Activated gamma-delta T cell (primary cell): Measurements from ENCODE around the gene AADAT.
A peak's percentile ranks its signal among the peaks of the same experiment; 100 is the strongest.

Source experiments
- DNase-seq: peaks from one replicate; lab custom pipeline; 2025; lab: John Stamatoyannopoulos, UW

AADAT gene

DNA sequence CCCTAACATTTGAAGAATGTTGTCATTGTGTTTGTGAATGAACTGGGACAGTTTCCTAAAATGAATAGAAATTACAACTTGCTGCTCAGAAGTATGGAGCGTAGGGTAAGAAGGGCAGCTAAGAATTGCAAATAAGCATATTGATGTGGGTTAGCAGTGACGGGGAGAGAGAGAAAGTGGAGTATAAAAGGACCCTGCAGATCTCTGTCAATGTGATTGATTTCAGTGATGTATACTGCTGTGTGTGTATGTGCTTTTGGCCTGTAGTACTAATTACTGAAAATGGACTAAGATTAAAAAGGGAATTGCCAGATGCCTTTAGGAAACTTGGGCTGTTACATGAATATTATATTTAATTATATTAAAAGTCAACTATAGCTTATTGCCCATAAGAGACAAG lies 55.8 kb downstream of the AADAT start:
- no peak for DNase-seq

DNA sequence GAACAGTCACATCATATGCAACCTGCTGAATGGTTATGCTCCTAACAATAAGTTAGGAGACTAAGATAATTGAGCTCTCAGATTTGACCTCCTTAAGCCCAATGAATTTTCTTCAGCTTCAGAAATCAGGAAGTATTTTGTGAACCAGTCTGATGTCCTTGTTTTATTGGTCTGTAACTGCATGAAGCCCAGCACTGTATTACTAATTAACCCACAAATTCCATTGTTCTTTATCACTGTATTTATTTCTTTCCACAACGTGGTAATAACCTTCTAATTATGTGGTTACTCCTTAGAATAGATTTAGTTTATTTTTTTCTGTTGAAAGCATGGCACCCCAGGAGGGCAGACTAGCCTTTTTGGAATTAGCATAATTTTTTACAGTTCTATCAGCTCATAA lies 59.6 kb downstream of the AADAT start:
- DNase-seq, result no peak

DNA sequence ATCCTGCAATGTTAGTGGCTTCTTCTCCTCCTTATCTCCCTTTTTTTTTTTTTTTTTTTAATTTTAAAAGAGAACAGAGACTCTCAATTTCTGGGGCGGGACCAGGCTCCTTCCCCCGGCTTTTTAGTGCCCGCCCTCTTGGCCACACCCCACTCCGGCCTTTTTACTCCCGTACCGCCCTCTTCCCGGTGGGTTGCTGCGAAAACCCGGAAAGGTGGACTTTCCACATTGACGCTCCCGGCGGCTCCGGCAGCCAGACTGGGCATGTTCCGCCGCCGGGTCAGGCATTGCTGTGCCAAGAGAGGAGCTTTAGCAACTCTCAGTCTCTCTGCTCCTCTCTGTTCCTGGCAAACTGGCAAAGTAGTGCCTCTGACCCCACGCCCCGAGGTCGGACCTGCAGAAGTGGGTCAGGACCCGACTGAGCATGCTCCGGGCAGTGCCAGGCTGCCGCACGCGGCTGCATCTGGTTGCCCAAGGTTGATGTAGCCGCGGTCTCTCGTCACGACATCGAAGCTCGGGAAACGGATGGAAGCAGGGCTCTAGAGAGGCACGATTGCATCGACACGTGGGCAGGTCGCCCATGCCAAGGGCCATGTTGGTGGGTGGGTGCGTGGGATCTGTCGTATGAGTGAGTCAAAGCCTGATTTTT lies 62.5 kb downstream of the AADAT start:
- peak; percentile 32 for DNase-seq

DNA sequence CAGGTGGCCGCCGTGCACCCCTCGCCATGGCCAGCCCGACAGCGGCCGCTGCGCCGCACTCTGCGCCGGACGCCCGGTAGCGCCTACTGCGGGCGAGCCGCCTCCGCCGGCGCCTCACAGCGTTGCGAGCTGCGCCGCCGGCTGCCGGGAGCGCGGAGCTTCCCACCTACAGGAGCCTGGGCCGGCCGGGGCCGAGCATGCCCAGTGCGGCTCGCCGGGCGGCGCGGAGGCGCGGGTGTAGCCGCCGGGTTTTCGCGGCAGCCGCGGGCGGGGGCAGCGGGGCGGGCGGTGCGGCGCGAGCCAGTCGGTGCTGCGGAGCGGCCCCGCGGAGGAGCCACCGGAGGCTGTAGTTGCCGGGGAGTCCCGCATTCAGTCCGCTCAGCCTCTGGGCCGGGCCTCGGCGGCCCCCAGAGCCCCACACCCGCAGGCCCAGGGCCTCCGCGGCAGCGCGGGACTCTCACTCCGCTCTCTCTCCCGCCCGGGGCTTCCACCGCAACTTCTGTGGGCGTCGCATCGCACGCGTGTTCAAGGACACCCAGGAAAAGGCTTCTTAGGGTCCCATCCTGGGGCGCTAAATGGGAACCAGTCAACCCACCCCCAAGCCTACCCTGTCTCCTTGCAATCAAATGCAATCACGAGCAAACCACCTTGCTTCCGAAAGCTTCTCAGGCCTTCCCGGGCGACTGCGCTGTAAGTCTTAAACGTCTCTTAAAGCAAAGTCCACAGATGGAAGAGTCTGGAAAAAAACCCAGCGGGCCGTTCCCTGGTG lies 63.3 kb downstream of the AADAT start, which contains the start of gene MFAP3L:
TSS of gene MFAP3L (minus strand) at position 143 of the 769 bp plus-strand sequence. CDS start 20,518 bp downstream, outside the sequence.
- DNase-seq, result peak; percentile 75

DNA sequence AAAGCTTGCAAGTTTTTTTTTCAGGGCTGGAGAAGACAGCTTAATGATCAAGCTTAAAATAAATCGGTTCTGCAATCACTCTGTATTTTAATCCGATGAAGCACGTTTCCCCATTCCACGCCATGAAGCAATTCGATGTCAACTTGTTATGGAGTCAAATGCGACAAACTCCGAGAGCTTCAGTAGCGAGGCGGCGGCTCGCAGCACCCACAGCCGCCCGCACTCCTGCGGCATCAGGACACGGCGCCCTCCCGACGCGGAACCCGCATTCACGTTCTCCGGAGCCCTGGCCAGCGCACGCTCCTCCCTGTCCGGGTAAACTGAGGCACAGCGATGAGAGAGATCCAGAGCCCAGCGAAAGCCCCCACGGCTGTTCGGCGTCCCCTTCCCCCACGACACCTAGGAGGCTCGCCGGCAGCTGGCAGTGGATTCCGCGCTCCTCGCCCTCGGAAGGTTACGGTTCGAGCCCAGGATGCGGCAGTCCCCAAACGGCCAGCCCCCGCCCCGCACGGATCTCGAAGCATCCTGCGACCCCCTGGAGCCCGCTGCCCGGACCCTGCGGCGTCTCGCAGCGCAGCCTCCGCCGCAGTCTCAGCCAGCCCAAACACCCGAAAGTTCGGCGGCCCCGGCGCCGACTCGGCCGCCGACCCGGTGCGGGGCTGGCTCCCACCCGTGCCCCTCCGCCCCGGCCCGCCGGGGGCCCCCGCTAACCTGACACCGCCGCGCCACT lies 64.1 kb downstream of the AADAT start:
- DNase-seq, result no peak

DNA sequence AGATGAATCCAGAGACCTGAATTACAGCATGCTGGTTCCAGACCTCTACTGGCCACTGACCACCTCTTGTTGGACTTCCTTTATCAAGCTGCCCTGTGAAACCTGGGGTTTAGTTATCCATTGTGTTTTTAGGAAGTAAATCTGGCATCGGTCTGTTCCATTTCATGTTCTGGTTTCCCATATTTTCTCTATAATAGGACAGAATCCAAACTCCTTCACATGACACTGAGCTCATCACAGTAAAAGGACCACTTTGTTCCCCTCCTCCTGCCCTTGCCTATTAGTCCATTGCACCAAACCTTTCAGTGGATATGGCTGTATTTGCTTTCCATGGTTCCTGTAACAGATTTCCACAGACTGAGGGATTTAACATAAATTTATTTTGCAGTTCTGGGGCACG lies 67.5 kb downstream of the AADAT start:
- DNase-seq, result no peak

DNA sequence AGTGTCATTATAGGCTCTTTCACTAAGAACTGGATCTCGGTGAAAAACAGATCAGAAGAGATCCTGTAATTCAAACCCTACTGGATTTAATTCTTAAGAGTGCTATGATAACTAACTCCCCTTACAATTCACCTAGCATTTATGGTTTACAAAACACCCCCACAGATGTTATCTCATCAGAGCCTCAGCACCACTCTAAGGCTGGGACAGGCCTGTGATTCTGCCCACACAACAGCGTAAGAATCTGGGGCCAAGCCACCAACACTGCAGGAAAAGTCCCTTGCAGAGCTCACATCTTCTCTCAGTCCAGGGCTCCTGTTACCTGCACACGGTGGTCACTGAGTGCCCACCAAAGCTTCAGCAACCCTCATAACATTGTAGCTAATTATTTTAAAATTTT lies 72.5 kb downstream of the AADAT start:
- no peak for DNase-seq

DNA sequence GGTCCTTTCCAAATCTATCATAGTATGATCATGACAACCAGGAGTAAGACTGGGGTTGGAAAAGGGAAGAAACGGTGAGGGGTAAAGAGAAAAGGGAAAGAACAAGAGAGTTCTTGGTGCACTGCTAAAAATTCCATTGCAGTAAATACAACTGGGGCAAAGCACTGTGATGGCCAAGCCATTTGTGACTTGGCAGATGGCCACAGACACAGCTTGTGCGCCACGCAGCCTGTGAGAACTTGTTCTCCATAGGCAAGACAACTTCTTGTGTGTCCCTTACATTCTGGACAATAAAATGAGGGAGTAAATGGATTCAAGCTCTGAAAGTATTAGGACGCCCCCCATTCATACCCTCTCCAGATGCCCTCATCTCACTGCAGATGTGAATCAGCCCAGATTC lies 74.5 kb downstream of the AADAT start:
- no peak for DNase-seq

DNA sequence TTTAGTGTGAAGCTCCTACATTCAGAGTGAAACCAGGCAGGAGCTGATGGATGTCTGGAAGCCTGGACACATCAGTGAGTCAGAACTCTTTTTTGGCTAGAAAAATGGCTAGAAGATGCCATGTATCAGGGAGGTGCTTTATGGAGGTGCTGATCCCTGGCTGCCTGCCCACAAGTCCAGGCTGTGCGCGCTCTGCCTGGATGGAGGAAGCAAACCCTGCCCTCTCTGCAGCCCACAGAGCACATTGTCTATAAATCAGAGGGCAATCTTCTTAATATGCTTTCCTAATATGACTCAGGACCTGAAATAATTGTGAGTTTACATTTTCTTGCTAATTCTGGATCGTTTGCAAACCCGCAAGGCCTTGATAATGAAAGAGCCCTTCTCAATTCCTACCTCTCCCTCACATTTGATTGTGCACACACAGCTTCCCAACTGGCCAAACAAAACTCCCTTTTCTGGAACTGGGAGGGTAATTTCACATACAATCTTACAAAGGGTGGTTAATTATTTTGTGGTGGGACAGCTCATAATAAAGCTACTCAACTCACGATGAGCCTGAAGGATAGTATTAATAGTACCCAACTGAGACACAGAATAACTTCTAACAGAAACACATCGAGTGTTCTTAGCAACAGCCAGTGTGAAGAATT lies 75.3 kb downstream of the AADAT start:
- DNase-seq, result no peak

DNA sequence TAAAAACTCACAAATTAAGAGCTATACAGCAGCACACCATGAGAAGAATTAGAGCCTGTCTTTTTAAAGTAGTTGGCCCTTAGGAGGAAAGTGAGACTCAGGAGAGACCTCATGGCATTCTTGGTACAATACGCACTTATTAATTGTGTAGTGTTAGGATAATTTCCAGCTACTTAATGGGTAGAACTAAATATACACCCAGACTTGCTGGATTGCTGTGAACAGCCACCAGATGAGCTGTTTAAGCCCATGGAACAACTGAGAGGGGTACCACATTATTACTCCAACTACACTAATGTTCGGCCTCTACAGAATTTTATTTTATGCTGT lies 77.2 kb downstream of the AADAT start:
- no peak for DNase-seq

DNA sequence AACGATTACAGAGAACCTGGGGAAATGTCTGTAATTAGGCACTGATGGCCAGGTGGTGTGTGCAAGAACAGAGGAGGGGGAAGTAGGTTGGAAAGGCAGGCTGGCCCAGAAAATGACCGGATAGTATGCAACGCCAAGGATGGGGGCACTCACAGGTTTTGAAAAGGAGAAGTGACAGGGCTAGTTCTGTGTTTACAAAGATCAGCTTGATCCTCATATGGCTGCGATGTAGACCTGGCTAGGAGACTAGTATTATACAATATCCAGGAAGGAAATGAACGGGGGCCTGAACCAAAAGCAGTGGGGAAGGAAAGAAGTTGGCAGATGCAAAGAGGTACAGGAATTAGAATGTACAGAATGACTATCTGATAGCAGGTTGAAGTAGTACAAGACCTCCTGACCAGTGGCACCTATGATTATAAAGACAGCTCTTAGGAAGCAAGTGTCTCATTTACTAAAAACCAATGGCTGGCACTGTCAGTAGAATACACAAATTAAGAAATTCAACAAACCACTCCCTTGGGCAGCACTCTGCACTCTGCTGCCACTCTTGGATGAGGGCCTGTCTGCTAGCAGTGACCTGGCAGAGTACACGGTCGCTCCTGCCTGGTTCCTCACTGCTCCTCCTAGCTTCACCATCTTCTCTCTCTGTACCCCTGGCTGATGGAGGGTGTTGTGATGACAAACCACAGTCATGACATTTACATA lies 77.7 kb downstream of the AADAT start:
- DNase-seq, result no peak
